ENCODE results near the gene CPAMD8. TPM values are rescaled to one million over a fixed set of nuclear protein-coding genes. Genes with fewer than 3 reads are reported as not detected.

The CPAMD8 gene
- total RNA-seq, 1 donor from 2014 or later = 54.3 TPM

GRCh38 chr19:16921766-16922591 lies 104.6 kb downstream of the CPAMD8 start:
- Histone ChIP-seq H3K27ac (no peak overlapping the region), H3K36me3 (no peaks in the 10 kb centered on the region), H3K4me1 (no peaks in the 10 kb centered on the region), H3K27me3 (ENCODE audit: low read depth) (no peaks in the 10 kb centered on the region), H3K4me3 (no peak overlapping the region), H3K9me3 (peaks cover 3% of the 10 kb centered on the region)
- ATAC-seq = no peak
- TF ChIP-seq CTCF (IDR thresholded peaks at IDR 0.05) = no peak
- DNase-seq = no peak
- intact Hi-C loops (cut with DNase I) = no loop called here

- no peak for DNase-seq
- no peaks in the 10 kb centered on the region for H3K4me1 ChIP-seq
- H3K36me3 ChIP-seq = no peaks in the 10 kb centered on the region
- H3K4me3 ChIP-seq = no peak overlapping the region
- TF ChIP-seq CTCF (IDR thresholded peaks at IDR 0.05) = no peak
- no peak overlapping the region for H3K27ac ChIP-seq
- H3K27me3 ChIP-seq (ENCODE audit: low read depth) = no peaks in the 10 kb centered on the region
- no peak for ATAC-seq
- intact Hi-C loops (cut with DNase I) = no loop called here
- H3K9me3 ChIP-seq = peaks cover 3% of the 10 kb centered on the region
Measured at GRCh38 chr19:16920816-16921529, 105.6 kb downstream of the CPAMD8 start.

GRCh38 chr19:16919496-16919895 lies 107.1 kb downstream of the CPAMD8 start:
- no peak for DNase-seq
- TF ChIP-seq CTCF (IDR thresholded peaks at IDR 0.05) = no peak
- Histone ChIP-seq H3K27ac (no peak overlapping the region), H3K36me3 (no peaks in the 10 kb centered on the region), H3K9me3 (peaks cover 9% of the 10 kb centered on the region), H3K4me3 (no peak overlapping the region), H3K4me1 (no peaks in the 10 kb centered on the region), H3K27me3 (ENCODE audit: low read depth) (no peaks in the 10 kb centered on the region)
- intact Hi-C loops (cut with DNase I) = no loop called here
- no peak for ATAC-seq

- Histone ChIP-seq H3K9me3 (peaks cover 23% of the 10 kb centered on the region), H3K27ac (no peak overlapping the region), H3K4me3 (no peak overlapping the region), H3K27me3 (ENCODE audit: low read depth) (no peaks in the 10 kb centered on the region), H3K36me3 (no peaks in the 10 kb centered on the region), H3K4me1 (no peaks in the 10 kb centered on the region)
- TF ChIP-seq CTCF (IDR thresholded peaks at IDR 0.05) = no peak
- no peak for DNase-seq
- no peak for ATAC-seq
- intact Hi-C loops (cut with DNase I) = no loop called here
Measured at GRCh38 chr19:16917401-16917800, 109.2 kb downstream of the CPAMD8 start.

- peaks cover 23% of the 10 kb centered on the region for H3K9me3 ChIP-seq
Measured at GRCh38 chr19:16915734-16916133, 110.9 kb downstream of the CPAMD8 start.

More at GRCh38 chr19:16915734-16916133, 110.9 kb downstream of the CPAMD8 start:
- no peak for ATAC-seq
- no peak overlapping the region for H3K27ac ChIP-seq
- H3K4me3 ChIP-seq = no peak overlapping the region
- H3K4me1 ChIP-seq = no peaks in the 10 kb centered on the region
- no peak for TF ChIP-seq CTCF (IDR thresholded peaks at IDR 0.05)
- no peaks in the 10 kb centered on the region for H3K27me3 ChIP-seq (ENCODE audit: low read depth)
- no peaks in the 10 kb centered on the region for H3K36me3 ChIP-seq
- intact Hi-C loops (cut with DNase I) = no loop called here
- DNase-seq = no peak

All from lower lobe of right lung (tissue), 2 donors.